Activated naive CD4-positive, alpha-beta T cell treated with anti-CD3 and anti-CD28 coated beads, Interleukin-2, amount 10 ng/mL, durations not matched to agents 7 days and 5 days (primary cell): ENCODE results near the gene TNS1.

ENCODE experiments used
- CTCF ChIA-PET: fragments of 350-600 bp; sonication (Branson Sonifier 250); formaldehyde crosslinking; loops from one replicate; lab custom pipeline; 2021; ENCODE audit warnings: antibody characterized with exemption; lab: Charles Lee
- DNase-seq: peaks from one replicate; pipeline ENCODE4 v3.0.0-alpha.2; 2020
- H3K27ac Mint-ChIP-seq: one replicate; pipeline ENCODE4 v1.8.0; 2021; ENCODE audit warnings: mild to moderate bottlenecking, moderate library complexity, mixed read lengths
- H3K27me3 Mint-ChIP-seq: one replicate; pipeline ENCODE4 v1.8.0; 2021; ENCODE audit warnings: mild to moderate bottlenecking, mixed read lengths
- H3K36me3 Mint-ChIP-seq: one replicate; pipeline ENCODE4 v1.8.0; 2021; ENCODE audit warnings: mixed read lengths
- H3K4me1 Mint-ChIP-seq: one replicate; pipeline ENCODE4 v1.8.0; 2021; ENCODE audit warnings: mixed read lengths
- H3K4me3 Mint-ChIP-seq: one replicate; pipeline ENCODE4 v1.8.0; 2021; ENCODE audit warnings: mild to moderate bottlenecking, moderate library complexity, mixed read lengths
- H3K9me3 Mint-ChIP-seq: one replicate; pipeline ENCODE4 v1.8.0; 2021; ENCODE audit warnings: mixed read lengths

TNS1 gene

GRCh38 chr2:217943446-217944321, 59.1 kb downstream of the TNS1 start:
- peak; percentile 40 for DNase-seq
- H3K4me3 Mint-ChIP-seq = peak overlapping the region; percentile 34
- no peaks in the 10 kb centered on the region for H3K36me3 Mint-ChIP-seq
- no peak overlapping the region for H3K27ac Mint-ChIP-seq
- CTCF ChIA-PET = interaction anchor here (0.6 kb wide), 1 partner anchor 109 kb away, joined by 3 read pairs; no protein-coding TSS in a partner anchor
- peaks cover 34% of the 10 kb centered on the region for H3K4me1 Mint-ChIP-seq
- H3K27me3 Mint-ChIP-seq = peaks cover 78% of the 10 kb centered on the region
- no peaks in the 10 kb centered on the region for H3K9me3 Mint-ChIP-seq

- CTCF ChIA-PET = interaction anchor here (0.6 kb wide), 1 partner anchor 110 kb away, joined by 3 read pairs; no protein-coding TSS in a partner anchor
- peaks cover 34% of the 10 kb centered on the region for H3K4me1 Mint-ChIP-seq
- peaks cover 70% of the 10 kb centered on the region for H3K27me3 Mint-ChIP-seq
- DNase-seq = no peak
- no peak overlapping the region for H3K4me3 Mint-ChIP-seq
- no peak overlapping the region for H3K27ac Mint-ChIP-seq
- no peaks in the 10 kb centered on the region for H3K9me3 Mint-ChIP-seq
- no peaks in the 10 kb centered on the region for H3K36me3 Mint-ChIP-seq
Measured at GRCh38 chr2:217942731-217943335, 60.0 kb downstream of the TNS1 start.

- Mint-ChIP-seq H3K27me3 (peaks cover 63% of the 10 kb centered on the region), H3K27ac (no peak overlapping the region)
Measured at GRCh38 chr2:217941886-217942728, 60.7 kb downstream of the TNS1 start.

GRCh38 chr2:217941339-217941738, 61.5 kb downstream of the TNS1 start:
- peaks cover 62% of the 10 kb centered on the region for H3K27me3 Mint-ChIP-seq
- DNase-seq = no peak
- no peak overlapping the region for H3K4me3 Mint-ChIP-seq
- no peak overlapping the region for H3K27ac Mint-ChIP-seq
- H3K9me3 Mint-ChIP-seq = no peaks in the 10 kb centered on the region
- H3K4me1 Mint-ChIP-seq = peaks cover 21% of the 10 kb centered on the region
- CTCF ChIA-PET = no interaction called here
- no peaks in the 10 kb centered on the region for H3K36me3 Mint-ChIP-seq

More at GRCh38 chr2:217941886-217942728, 60.7 kb downstream of the TNS1 start:
- no peak for DNase-seq
- no peak overlapping the region for H3K4me3 Mint-ChIP-seq
- CTCF ChIA-PET = no interaction called here
- H3K4me1 Mint-ChIP-seq = peaks cover 27% of the 10 kb centered on the region
- H3K9me3 Mint-ChIP-seq = no peaks in the 10 kb centered on the region
- no peaks in the 10 kb centered on the region for H3K36me3 Mint-ChIP-seq

- H3K4me1 Mint-ChIP-seq = peaks cover 15% of the 10 kb centered on the region
- H3K36me3 Mint-ChIP-seq = no peaks in the 10 kb centered on the region
- CTCF ChIA-PET = no interaction called here
- no peak for DNase-seq
- H3K9me3 Mint-ChIP-seq = no peaks in the 10 kb centered on the region
- peaks cover 63% of the 10 kb centered on the region for H3K27me3 Mint-ChIP-seq
- no peak overlapping the region for H3K4me3 Mint-ChIP-seq
- no peak overlapping the region for H3K27ac Mint-ChIP-seq
Measured at GRCh38 chr2:217940261-217941220, 62.3 kb downstream of the TNS1 start.

- Mint-ChIP-seq H3K4me1 (peaks cover 12% of the 10 kb centered on the region), H3K27me3 (peaks cover 63% of the 10 kb centered on the region), H3K9me3 (no peaks in the 10 kb centered on the region), H3K36me3 (no peaks in the 10 kb centered on the region), H3K27ac (no peak overlapping the region), H3K4me3 (no peak overlapping the region)
- no peak for DNase-seq
- CTCF ChIA-PET = no interaction called here
Measured at GRCh38 chr2:217939629-217940245, 63.1 kb downstream of the TNS1 start.

GRCh38 chr2:217939220-217939619, 63.6 kb downstream of the TNS1 start:
- no peak for DNase-seq
- H3K9me3 Mint-ChIP-seq = no peaks in the 10 kb centered on the region
- H3K4me1 Mint-ChIP-seq = peaks cover 9% of the 10 kb centered on the region
- H3K4me3 Mint-ChIP-seq = no peak overlapping the region
- H3K27me3 Mint-ChIP-seq = peaks cover 66% of the 10 kb centered on the region
- CTCF ChIA-PET = no interaction called here
- no peaks in the 10 kb centered on the region for H3K36me3 Mint-ChIP-seq
- no peak overlapping the region for H3K27ac Mint-ChIP-seq

- DNase-seq = no peak
- no peaks in the 10 kb centered on the region for H3K36me3 Mint-ChIP-seq
- CTCF ChIA-PET = interaction anchor here (0.7 kb wide), 1 partner anchor 182 kb away, joined by 3 read pairs; no protein-coding TSS in a partner anchor
Measured at GRCh38 chr2:217938036-217938435, 64.8 kb downstream of the TNS1 start.

GRCh38 chr2:217937446-217937845, 65.3 kb downstream of the TNS1 start:
- CTCF ChIA-PET = no interaction called here

More at GRCh38 chr2:217938036-217938435, 64.8 kb downstream of the TNS1 start:
- peaks cover 66% of the 10 kb centered on the region for H3K27me3 Mint-ChIP-seq
- no peak overlapping the region for H3K4me3 Mint-ChIP-seq
- H3K27ac Mint-ChIP-seq = no peak overlapping the region
- no peaks in the 10 kb centered on the region for H3K9me3 Mint-ChIP-seq
- no peaks in the 10 kb centered on the region for H3K4me1 Mint-ChIP-seq

GRCh38 chr2:217936952-217937351, 65.8 kb downstream of the TNS1 start:
- H3K4me1 Mint-ChIP-seq = no peaks in the 10 kb centered on the region
- H3K27ac Mint-ChIP-seq = no peak overlapping the region
- no peak overlapping the region for H3K4me3 Mint-ChIP-seq
- CTCF ChIA-PET = no interaction called here
- H3K36me3 Mint-ChIP-seq = no peaks in the 10 kb centered on the region
- peaks cover 61% of the 10 kb centered on the region for H3K27me3 Mint-ChIP-seq
- no peaks in the 10 kb centered on the region for H3K9me3 Mint-ChIP-seq
- DNase-seq = no peak

More at GRCh38 chr2:217937446-217937845, 65.3 kb downstream of the TNS1 start:
- no peak overlapping the region for H3K27ac Mint-ChIP-seq
- no peaks in the 10 kb centered on the region for H3K4me1 Mint-ChIP-seq
- no peak overlapping the region for H3K4me3 Mint-ChIP-seq
- no peaks in the 10 kb centered on the region for H3K9me3 Mint-ChIP-seq
- no peaks in the 10 kb centered on the region for H3K36me3 Mint-ChIP-seq
- no peak for DNase-seq
- peaks cover 64% of the 10 kb centered on the region for H3K27me3 Mint-ChIP-seq

GRCh38 chr2:217935901-217936684, 66.7 kb downstream of the TNS1 start:
- Mint-ChIP-seq H3K27ac (no peak overlapping the region), H3K27me3 (peaks cover 59% of the 10 kb centered on the region), H3K4me3 (no peak overlapping the region), H3K36me3 (no peaks in the 10 kb centered on the region), H3K9me3 (no peaks in the 10 kb centered on the region), H3K4me1 (peaks cover 2% of the 10 kb centered on the region)
- DNase-seq = no peak
- CTCF ChIA-PET = no interaction called here

- no peaks in the 10 kb centered on the region for H3K9me3 Mint-ChIP-seq
- no peak overlapping the region for H3K4me3 Mint-ChIP-seq
- H3K27ac Mint-ChIP-seq = no peak overlapping the region
- DNase-seq = no peak
- H3K27me3 Mint-ChIP-seq = peaks cover 59% of the 10 kb centered on the region
- H3K36me3 Mint-ChIP-seq = no peaks in the 10 kb centered on the region
- CTCF ChIA-PET = no interaction called here
- peaks cover 10% of the 10 kb centered on the region for H3K4me1 Mint-ChIP-seq
Measured at GRCh38 chr2:217935235-217935879, 67.4 kb downstream of the TNS1 start.
